Adrenal gland (tissue), 5 donors: ENCODE results near the gene MCTP1.

Experiments
- CTCF ChIP-seq, 6 experiments: fragments of 450-650 bp in 4 of 6; fragments of 200-600 bp in 2 of 6; sonication (generic) in 1 of 6; IDR thresholded peaks; 1 replicate in 5 of 6; 2 replicates in 1 of 6; pipeline versions ENCODE4 v1.5.1 to v1.8.0; 2016 to 2021; ENCODE audit warnings: antibody characterized with exemption in 6 of 6, mild to moderate bottlenecking in 2 of 6, moderate library complexity in 1 of 6
- POLR2A ChIP-seq, 2 donors: fragments of 450-650 bp; IDR thresholded peaks; one replicate each; pipeline ENCODE4 v1.6.1; 2017; ENCODE audit warnings: antibody characterized with exemption in 2 of 2, mild to moderate bottlenecking in 2 of 2, moderate library complexity in 1 of 2
- donor health status: DM: no; HTN: no; CAD: no.

GRCh38 chr5:95035891-95036685, 248.8 kb downstream of the MCTP1 start:
- TF ChIP-seq POLR2A (IDR thresholded peaks at IDR 0.05) (no peak), CTCF (IDR thresholded peaks at IDR 0.05) (no peak)
